Right cardiac atrium (tissue), 5 donors: ENCODE data around the gene TRIM68. TPM values are rescaled to one million over a fixed set of nuclear protein-coding genes. Genes with fewer than 3 reads are reported as not detected.

Experiments used
- ATAC-seq, 2 donors: fragments of 200-7000 bp; cut with Tn5 transposase; one replicate each; pipeline versions ENCODE4 v1.8.0 to v1.9.1; 2020; ENCODE audit warnings: moderate library complexity in 2 of 2, mild to moderate bottlenecking in 1 of 2
- DNase-seq, 3 donors: peaks; one replicate each; pipeline ENCODE4 v3.0.0-alpha.2; 2020
- H3K27ac ChIP-seq: one replicate; pipeline ENCODE4 v1.5.1; 2013; ENCODE audit warnings: mild to moderate bottlenecking, low read length, control low read depth, moderate library complexity
- H3K27me3 ChIP-seq: one replicate; pipeline ENCODE4 v1.6.1; 2013; ENCODE audit not compliant: control insufficient read depth, insufficient read depth
- H3K4me1 ChIP-seq: one replicate; pipeline ENCODE4 v1.6.1; 2013; ENCODE audit warnings: low read length; ENCODE audit not compliant: control insufficient read depth, insufficient read depth
- H3K4me3 ChIP-seq: one replicate; pipeline ENCODE4 v1.5.1; 2013; ENCODE audit warnings: low read length, control low read depth
- H3K9me3 ChIP-seq: one replicate; pipeline ENCODE4 v1.6.1; 2013; ENCODE audit warnings: low read length; ENCODE audit not compliant: control insufficient read depth
- WGBS: extraction: QIAGEN DNeasy Blood & Tissue Kit; methylation state at CpG from one replicate; pipeline ENCODE4 v1.1.7; 2013; 5-methylcytosine and 5-hydroxymethylcytosine counted together
- intact Hi-C, 4 donors: fragments of 100-400 bp; cut with DNase I; formaldehyde crosslinking; loops; one replicate each; pipeline versions ENCODE4 v1.11.0 to v1.14.0; 2022 to 2023
- long read RNA-seq, 4 donors: library from polyadenylated mRNA; unstranded; transcript quantifications; one replicate each; pipeline ENCODE4 v2.0.0, GENCODE V29; 2020 to 2021
- polyA plus RNA-seq: library from polyadenylated mRNA; stranded (reverse); fragments of 200-250 nt; gene quantifications from one replicate; pipeline ENCODE4 v1.2.3, GENCODE V29; 2013
- total RNA-seq, 4 donors: library from RNA; stranded (reverse); fragmentation: NEBNext Ultra II Directional; extraction: Animal tissue kit (Norgen Biotek cat#: 25700); gene quantifications; one replicate each; pipeline ENCODE4 v1.2.1, GENCODE V29; 2021
- donor health status: healthy with polysubstance abuse.
- donor health status: DM: no; HTN: yes; CAD: no.
- donor health status: DM: no; HTN: no; CAD: no.
- donor health status: DM: no; HTN: yes; CAD: no; lungs with severe emphysema.
- donor health status: DM: yes; HTN: yes; CAD: no.

The TRIM68 gene
- total RNA-seq (10 to 100 TPM in 3 of 4 donors, 1 to 10 TPM in 1; 10.0 to 12.4 (median 10.8) TPM), polyA plus RNA-seq (6.5 TPM)
- long read RNA-seq, donor 1, transcript TRIM68-201 (7 exons, 3,352 nt) = major isoform, 35 of 54 reads
- long read RNA-seq, donor 1, partial matches to known transcripts = 2 of 54 reads
- long read RNA-seq, donor 1, other reads (novel, unspliced or antisense) = 13 of 54 reads
- long read RNA-seq, donor 2, transcript TRIM68-201 (7 exons, 3,352 nt) = major isoform, 11 of 16 reads
- long read RNA-seq, donor 2, partial matches to known transcripts = 0 of 16 reads
- long read RNA-seq, donor 2, other reads (novel, unspliced or antisense) = 5 of 16 reads
- long read RNA-seq, donor 3, transcript TRIM68-201 (7 exons, 3,352 nt) = major isoform, 38 of 56 reads
- long read RNA-seq, donor 3, partial matches to known transcripts = 3 of 56 reads
- long read RNA-seq, donor 3, other reads (novel, unspliced or antisense) = 12 of 56 reads
- long read RNA-seq, donor 4, transcript TRIM68-201 (7 exons, 3,352 nt) = major isoform, 9 of 13 reads
- long read RNA-seq, donor 4, partial matches to known transcripts = 2 of 13 reads
- long read RNA-seq, donor 4, other reads (novel, unspliced or antisense) = 1 of 13 reads

- intact Hi-C loops = no loop called here
- peak within 1 kb of the TSS; percentile 95 for H3K27ac ChIP-seq
- WGBS = 4% methylated on average over 43 of the region's 43 CpGs
- H3K4me3 ChIP-seq = peak within 1 kb of the TSS; percentile 85
- ATAC-seq = peak; percentile 100
- peak; percentile 98 to 99 (median 99) for DNase-seq
- no peaks in the 10 kb centered on the region for H3K9me3 ChIP-seq
- peaks cover 2% of the 10 kb centered on the region for H3K4me1 ChIP-seq
- H3K27me3 ChIP-seq = no peaks in the 10 kb centered on the region
Observed at GRCh38 chr11:4607781-4608666, at the start of gene TRIM68. Gene TRIM68 (minus strand): TSS chr11:4608231. CDS start chr11:4605504, 2,727 bp downstream.

- H3K9me3 ChIP-seq = no peaks in the 10 kb centered on the region
- intact Hi-C loops = no loop called here
- 79% methylated on average over 2 of the region's 2 CpGs for WGBS
- no peak overlapping the region for H3K27ac ChIP-seq
- ATAC-seq (no peak), DNase-seq (no peak)
- H3K4me3 ChIP-seq = no peak overlapping the region
- H3K27me3 ChIP-seq = no peaks in the 10 kb centered on the region
- no peaks in the 10 kb centered on the region for H3K4me1 ChIP-seq
Observed at GRCh38 chr11:4654635-4655369, 46.8 kb upstream of the TRIM68 start.

GRCh38 chr11:4647766-4648165 lies 39.7 kb upstream of the TRIM68 start:
- Histone ChIP-seq H3K4me1 (no peaks in the 10 kb centered on the region), H3K9me3 (no peaks in the 10 kb centered on the region), H3K27ac (no peak overlapping the region), H3K4me3 (no peak overlapping the region), H3K27me3 (no peaks in the 10 kb centered on the region)
- WGBS = 54% methylated on average over 4 of the region's 4 CpGs
- intact Hi-C loops = no loop called here
- DNase-seq (no peak), ATAC-seq (no peak)

GRCh38 chr11:4645974-4646373 lies 37.9 kb upstream of the TRIM68 start:
- peak overlapping the region; percentile 75 for H3K27ac ChIP-seq
- DNase-seq (peak in 2 of 3 donors; percentile 48 to 53), ATAC-seq (peak; percentile 64 to 85)
- H3K4me3 ChIP-seq = no peak overlapping the region
- H3K4me1 ChIP-seq = no peaks in the 10 kb centered on the region
- H3K9me3 ChIP-seq = no peaks in the 10 kb centered on the region
- intact Hi-C loops = no loop called here
- WGBS = 67% methylated on average over 2 of the region's 2 CpGs
- H3K27me3 ChIP-seq = no peaks in the 10 kb centered on the region

- Histone ChIP-seq H3K4me1 (no peaks in the 10 kb centered on the region), H3K4me3 (peak overlapping the region; percentile 4), H3K27ac (peak overlapping the region; percentile 2), H3K27me3 (no peaks in the 10 kb centered on the region), H3K9me3 (no peaks in the 10 kb centered on the region)
- 67% methylated on average over 4 of the region's 4 CpGs for WGBS
- DNase-seq = no peak
- intact Hi-C loops = no loop called here
- no peak for ATAC-seq
Observed at GRCh38 chr11:4644233-4644632, 36.2 kb upstream of the TRIM68 start.

- 78% methylated on average over 3 of the region's 3 CpGs for WGBS
- Histone ChIP-seq H3K9me3 (no peaks in the 10 kb centered on the region), H3K4me3 (peak within 1 kb of the TSS; percentile 4), H3K4me1 (no peaks in the 10 kb centered on the region), H3K27me3 (no peaks in the 10 kb centered on the region), H3K27ac (peak within 1 kb of the TSS; percentile 53)
- intact Hi-C loops = no loop called here
- DNase-seq = no peak
- no peak for ATAC-seq
Observed at GRCh38 chr11:4643682-4644081, 35.7 kb upstream of the TRIM68 start, which contains the start of gene OR51E1. Gene OR51E1 (plus strand): TSS chr11:4643982. CDS start chr11:4652527, 8,545 bp downstream.

GRCh38 chr11:4643076-4643475 lies 35.0 kb upstream of the TRIM68 start:
- intact Hi-C loops = no loop called here
- no peak for DNase-seq
- no peak for ATAC-seq
- Histone ChIP-seq H3K4me1 (no peaks in the 10 kb centered on the region), H3K9me3 (no peaks in the 10 kb centered on the region), H3K27me3 (no peaks in the 10 kb centered on the region), H3K27ac (no peak overlapping the region), H3K4me3 (no peak overlapping the region)
- 26% methylated on average over 5 of the region's 5 CpGs for whole genome bisulfite sequencing

GRCh38 chr11:4642043-4642442 lies 34.0 kb upstream of the TRIM68 start:
- H3K27ac ChIP-seq = no peak overlapping the region
- no peak overlapping the region for H3K4me3 ChIP-seq
- ATAC-seq (no peak), DNase-seq (no peak)
- intact Hi-C loops = no loop called here
- no peaks in the 10 kb centered on the region for H3K4me1 ChIP-seq
- H3K27me3 ChIP-seq = no peaks in the 10 kb centered on the region
- no peaks in the 10 kb centered on the region for H3K9me3 ChIP-seq
- WGBS = 68% methylated on average over 7 of the region's 7 CpGs

GRCh38 chr11:4641501-4641900 lies 33.5 kb upstream of the TRIM68 start:
- DNase-seq = no peak
- Histone ChIP-seq H3K9me3 (no peaks in the 10 kb centered on the region), H3K27ac (no peak overlapping the region), H3K4me3 (no peak overlapping the region), H3K27me3 (no peaks in the 10 kb centered on the region), H3K4me1 (no peaks in the 10 kb centered on the region)
- 87% methylated on average over 7 of the region's 7 CpGs for WGBS
- intact Hi-C loops = no loop called here
- ATAC-seq = no peak

GRCh38 chr11:4639931-4640330 lies 31.9 kb upstream of the TRIM68 start:
- H3K4me1 ChIP-seq = no peaks in the 10 kb centered on the region
- no peak overlapping the region for H3K27ac ChIP-seq
- 92% methylated on average over 6 of the region's 6 CpGs for WGBS
- no peak for ATAC-seq
- intact Hi-C loops = loop anchor here in 3 of 4 donors (5.0 kb wide), 3 partner anchors 187 to 367 kb away; no protein-coding TSS in a partner anchor
- no peak overlapping the region for H3K4me3 ChIP-seq
- no peaks in the 10 kb centered on the region for H3K9me3 ChIP-seq
- H3K27me3 ChIP-seq = no peaks in the 10 kb centered on the region
- DNase-seq = no peak
